ENCODE measurements around the gene CXCL14.

Gene CXCL14

DNA sequence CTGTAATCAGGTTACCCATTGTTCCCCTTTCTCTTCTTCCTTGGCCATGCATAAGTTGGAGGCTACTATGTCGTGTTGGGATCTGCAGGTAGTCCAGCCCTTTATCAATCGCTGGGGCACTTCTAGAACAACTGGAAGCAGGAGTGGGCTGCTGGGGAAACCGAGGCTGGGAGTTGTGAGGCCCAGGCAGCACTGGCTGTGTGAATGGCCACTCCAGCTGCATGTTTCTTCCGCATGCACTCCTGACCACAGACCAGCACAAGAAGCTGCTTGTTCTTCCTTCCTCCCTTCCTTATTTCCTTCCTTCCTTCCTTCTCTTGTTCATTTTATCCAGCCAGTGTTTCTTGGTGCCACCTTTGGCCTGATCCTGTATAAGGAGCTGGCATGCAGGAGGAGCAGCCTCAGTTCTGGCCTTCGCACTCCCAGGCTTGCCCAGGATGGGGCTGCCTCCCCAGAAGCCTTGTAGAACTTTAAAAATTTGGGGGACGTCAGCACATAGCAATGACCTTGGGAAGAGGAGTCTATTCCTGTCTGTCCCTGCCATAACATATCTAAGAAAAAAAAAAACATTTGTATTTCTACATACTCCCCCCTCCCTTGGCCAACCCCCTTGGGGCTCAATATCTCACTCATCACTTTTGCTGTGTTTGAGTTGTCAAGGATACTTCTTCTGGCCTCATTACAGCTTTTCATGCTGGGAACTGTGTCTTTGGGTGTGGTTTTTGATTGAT, 20.8 kb upstream of the CXCL14 start:
- no peak for DNase-seq (ENCODE audit: extremely low read depth, low read depth)
- H3K4me3 ChIP-seq (replicated peaks; ENCODE audit: low read depth, low read length): no peak overlapping the region
- TF ChIP-seq, protein P1, sequence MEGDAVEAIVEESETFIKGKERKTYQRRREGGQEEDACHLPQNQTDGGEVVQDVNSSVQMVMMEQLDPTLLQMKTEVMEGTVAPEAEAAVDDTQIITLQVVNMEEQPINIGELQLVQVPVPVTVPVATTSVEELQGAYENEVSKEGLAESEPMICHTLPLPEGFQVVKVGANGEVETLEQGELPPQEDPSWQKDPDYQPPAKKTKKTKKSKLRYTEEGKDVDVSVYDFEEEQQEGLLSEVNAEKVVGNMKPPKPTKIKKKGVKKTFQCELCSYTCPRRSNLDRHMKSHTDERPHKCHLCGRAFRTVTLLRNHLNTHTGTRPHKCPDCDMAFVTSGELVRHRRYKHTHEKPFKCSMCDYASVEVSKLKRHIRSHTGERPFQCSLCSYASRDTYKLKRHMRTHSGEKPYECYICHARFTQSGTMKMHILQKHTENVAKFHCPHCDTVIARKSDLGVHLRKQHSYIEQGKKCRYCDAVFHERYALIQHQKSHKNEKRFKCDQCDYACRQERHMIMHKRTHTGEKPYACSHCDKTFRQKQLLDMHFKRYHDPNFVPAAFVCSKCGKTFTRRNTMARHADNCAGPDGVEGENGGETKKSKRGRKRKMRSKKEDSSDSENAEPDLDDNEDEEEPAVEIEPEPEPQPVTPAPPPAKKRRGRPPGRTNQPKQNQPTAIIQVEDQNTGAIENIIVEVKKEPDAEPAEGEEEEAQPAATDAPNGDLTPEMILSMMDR (IDR thresholded peaks at IDR 0.05; ENCODE audit: low read depth, low read length, missing control alignments): no peak

DNA sequence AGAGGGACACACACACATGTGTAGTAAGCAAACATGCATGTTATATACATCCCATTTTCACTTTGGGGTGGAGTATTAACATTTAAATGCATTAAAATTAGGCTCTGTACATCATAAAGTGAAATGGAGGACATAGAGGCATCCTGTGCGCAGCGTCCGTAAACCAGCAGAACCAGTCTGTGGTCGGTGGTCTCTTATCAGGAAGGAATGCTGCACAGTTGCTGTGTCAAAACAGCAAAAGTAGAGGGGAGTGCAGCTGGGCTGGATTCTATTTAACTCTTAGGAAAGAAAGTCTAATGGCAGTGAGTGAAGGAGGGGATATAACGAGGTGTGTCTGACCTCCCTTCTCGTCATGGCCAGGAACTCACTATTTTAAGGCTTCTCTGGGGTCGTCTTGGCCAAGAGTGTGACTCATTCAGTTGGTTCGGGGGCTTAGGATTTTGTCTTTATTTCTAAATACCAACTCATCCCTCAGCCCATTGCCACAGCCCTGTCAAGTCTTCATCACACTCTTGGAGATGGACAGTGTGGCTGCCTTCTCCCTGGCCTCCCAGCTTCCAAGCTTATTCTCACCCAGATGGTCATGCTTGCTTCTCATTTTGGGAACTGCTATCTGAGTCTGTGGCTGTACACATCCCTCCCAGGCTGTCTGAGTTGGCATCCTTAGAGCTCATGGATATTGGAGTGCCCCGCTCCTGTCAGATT, 20.1 kb upstream of the CXCL14 start:
- no peak for DNase-seq (ENCODE audit: extremely low read depth, low read depth)
- TF ChIP-seq, protein P1 (IDR thresholded peaks at IDR 0.05; ENCODE audit: low read depth, low read length, missing control alignments): no peak
- H3K4me3 ChIP-seq (replicated peaks; ENCODE audit: low read depth, low read length): no peak overlapping the region

DNA sequence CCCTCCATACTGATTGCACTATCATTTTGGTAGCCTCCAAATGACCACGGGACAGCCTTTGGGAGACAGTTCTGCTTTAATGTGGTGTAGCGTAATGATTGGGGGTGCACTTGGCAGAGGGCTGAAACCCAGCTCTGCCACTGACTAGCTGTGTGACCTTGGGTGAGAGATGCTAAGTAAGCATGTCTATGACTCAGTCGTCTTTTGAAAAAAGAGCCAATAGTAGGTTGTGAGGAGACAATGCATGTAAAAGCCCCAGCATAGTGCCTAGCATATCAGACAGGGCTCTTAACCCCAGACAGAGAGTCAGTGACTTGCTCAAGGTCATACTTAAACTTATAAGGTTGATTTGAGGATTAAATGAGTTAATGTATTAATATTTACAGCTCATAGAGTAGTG, 18.0 kb upstream of the CXCL14 start:
- no peak for DNase-seq (ENCODE audit: extremely low read depth, low read depth)
- TF ChIP-seq, protein P1 (IDR thresholded peaks at IDR 0.05; ENCODE audit: low read depth, low read length, missing control alignments): no peak
- no peak overlapping the region for H3K4me3 ChIP-seq (replicated peaks; ENCODE audit: low read depth, low read length)

- TF ChIP-seq, protein P1 (IDR thresholded peaks at IDR 0.05; ENCODE audit: low read depth, low read length, missing control alignments): no peak
- no peak for DNase-seq (ENCODE audit: extremely low read depth, low read depth)
- H3K4me3 ChIP-seq (replicated peaks; ENCODE audit: low read depth, low read length): no peak overlapping the region
Observed at GRCh38 chr5:135596157-135596763, 17.5 kb upstream of the CXCL14 start.

GRCh38 chr5:135594416-135594960, 15.7 kb upstream of the CXCL14 start:
- TF ChIP-seq, protein P1 (IDR thresholded peaks at IDR 0.05; ENCODE audit: low read depth, low read length, missing control alignments): no peak
- DNase-seq (ENCODE audit: extremely low read depth, low read depth): no peak

DNA sequence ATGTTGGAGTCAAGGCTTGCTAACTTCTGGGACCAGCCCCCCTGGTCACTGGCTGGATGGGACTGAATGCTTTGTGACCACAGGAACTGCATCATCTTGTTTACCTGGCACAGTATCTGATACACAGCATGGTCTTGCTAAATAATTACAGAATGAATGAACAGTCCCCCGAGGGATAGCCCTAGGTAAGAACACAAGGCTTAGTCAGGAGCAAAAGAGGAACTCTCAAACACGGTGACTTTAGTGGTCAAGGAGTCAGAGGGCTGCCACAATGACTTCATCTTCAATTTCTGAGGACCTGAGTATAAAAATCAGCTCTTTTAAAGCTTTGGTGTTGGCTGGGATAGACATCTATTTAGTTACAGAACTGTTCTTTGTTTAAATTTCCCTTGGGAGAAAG, 15.1 kb upstream of the CXCL14 start:
- DNase-seq (ENCODE audit: extremely low read depth, low read depth): no peak
- no peak overlapping the region for H3K4me3 ChIP-seq (replicated peaks; ENCODE audit: low read depth, low read length)
- TF ChIP-seq, protein P1 (IDR thresholded peaks at IDR 0.05; ENCODE audit: low read depth, low read length, missing control alignments): no peak

More at GRCh38 chr5:135594416-135594960, 15.7 kb upstream of the CXCL14 start:
- H3K4me3 ChIP-seq (replicated peaks; ENCODE audit: low read depth, low read length): no peak overlapping the region

Data from HFF-Myc (cell line).